SH-SY5Y (cell line): Measurements from ENCODE around the gene ZKSCAN1.

Source experiments
- GATA2 ChIP-seq: IDR thresholded peaks from 2 replicates; pipeline ENCODE4 v1.6.1; 2011; ENCODE audit warnings: mild to moderate bottlenecking, low read depth, low read length
- GATA3 ChIP-seq: IDR thresholded peaks from 2 replicates; pipeline ENCODE4 v1.6.1; 2011; ENCODE audit warnings: low read depth, mild to moderate bottlenecking, low read length, moderate library complexity

GRCh38 chr7:100015232-100016214 is at the start of gene ZKSCAN1:
- TF ChIP-seq GATA2 = no peak; the same call in 1 of the 2 replicates
- TF ChIP-seq GATA3 = no peak
